ENCODE data around the gene CPLX3. TPM values are rescaled to one million over a fixed set of nuclear protein-coding genes. Genes with fewer than 3 reads are reported as not detected.

CPLX3 gene
- polyA plus RNA-seq, 3 donors: 0.12 TPM; not detected in 2

- Histone ChIP-seq H3K79me2 (ENCODE audit: insufficient read depth, low read length) (peaks cover 2% of the 10 kb centered on the region), H3K27ac (ENCODE audit: low read depth in 1 of 2, low read length in 2 of 2) (peak overlapping the region in 1 of 2 donors; percentile 44), H2AFZ (ENCODE audit: insufficient read depth, low read depth, low read length, poor library complexity, severe bottlenecking) (no peak overlapping the region), H3K9me3 (replicated peaks in 1 of 2; ENCODE audit: control insufficient read depth in 1 of 2, insufficient read depth in 1 of 2, low read length in 2 of 2) (no peaks in the 10 kb centered on the region), H3K4me2 (replicated peaks; ENCODE audit: extremely low read depth, low read length, poor library complexity, severe bottlenecking) (peak overlapping the region; percentile 97), H3K4me1 (ENCODE audit: control insufficient read depth in 1 of 2, insufficient read depth in 2 of 2, low read length in 2 of 2) (peaks cover 16 to 22% of the 10 kb centered on the region in 2 donors), H3K36me3 (replicated peaks in 1 of 2; ENCODE audit: control insufficient read depth in 1 of 2, insufficient read depth in 2 of 2, low read length in 2 of 2) (peaks cover 47 to 52% of the 10 kb centered on the region in 2 donors), H4K20me1 (ENCODE audit: insufficient read depth, low read length) (peaks cover 39% of the 10 kb centered on the region), H3K27me3 (ENCODE audit: control insufficient read depth in 2 of 2, insufficient read depth in 2 of 2, low read length in 2 of 2) (no peaks in the 10 kb centered on the region), H3K9ac (ENCODE audit: insufficient read depth, low read length, poor library complexity, severe bottlenecking) (peak overlapping the region; percentile 78), H3K4me3 (replicated peaks in 1 of 3; ENCODE audit: low read depth in 2 of 3, low read length in 3 of 3) (peak overlapping the region in 1 of 3 experiments; percentile 95)
- H3K27me3 Mint-ChIP-seq (ENCODE audit: low read depth in 3 of 3): peaks cover 0 to 3% (median 0%) of the 10 kb centered on the region in 3 donors
- no peak overlapping the region for H3K4me3 Mint-ChIP-seq
- intact Hi-C loops (cut with micrococcal nuclease): loop anchor here (10.0 kb wide), 1 partner anchor 61 kb away; the partner anchor contains the start of gene FAM219B (in 2 of the 2)
- WGBS (ENCODE audit: insufficient coverage): 30% methylated on average over 2 of the region's 12 CpGs
- peaks cover 44 to 62% of the 10 kb centered on the region in 2 donors for H3K36me3 Mint-ChIP-seq
- no peak for DNase-seq
- peak overlapping the region in 2 of 7 donors; percentile 58 to 83 for H3K27ac Mint-ChIP-seq
- H3K4me1 Mint-ChIP-seq: peaks cover 37% of the 10 kb centered on the region
- no peak for TF ChIP-seq CTCF (IDR thresholded peaks at IDR 0.05)
- H3K9me3 Mint-ChIP-seq: no peaks in the 10 kb centered on the region
These were observed 17.5 kb downstream of the CPLX3 start for GRCh38 chr15:74843891-74844299.

- Histone ChIP-seq H3K9me3 (replicated peaks in 1 of 2; ENCODE audit: control insufficient read depth in 1 of 2, insufficient read depth in 1 of 2, low read length in 2 of 2) (no peaks in the 10 kb centered on the region), H3K79me2 (ENCODE audit: insufficient read depth, low read length) (peaks cover 2% of the 10 kb centered on the region), H2AFZ (ENCODE audit: insufficient read depth, low read depth, low read length, poor library complexity, severe bottlenecking) (no peak overlapping the region), H3K4me2 (replicated peaks; ENCODE audit: extremely low read depth, low read length, poor library complexity, severe bottlenecking) (no peak overlapping the region), H3K36me3 (replicated peaks in 1 of 2; ENCODE audit: control insufficient read depth in 1 of 2, insufficient read depth in 2 of 2, low read length in 2 of 2) (peaks cover 51 to 54% of the 10 kb centered on the region in 2 donors), H3K4me1 (ENCODE audit: control insufficient read depth in 1 of 2, insufficient read depth in 2 of 2, low read length in 2 of 2) (peaks cover 16 to 22% of the 10 kb centered on the region in 2 donors), H3K27me3 (ENCODE audit: control insufficient read depth in 2 of 2, insufficient read depth in 2 of 2, low read length in 2 of 2) (no peaks in the 10 kb centered on the region), H3K4me3 (replicated peaks in 1 of 3; ENCODE audit: low read depth in 2 of 3, low read length in 3 of 3) (no peak overlapping the region), H4K20me1 (ENCODE audit: insufficient read depth, low read length) (peaks cover 44% of the 10 kb centered on the region), H3K9ac (ENCODE audit: insufficient read depth, low read length, poor library complexity, severe bottlenecking) (no peak overlapping the region), H3K27ac (ENCODE audit: low read depth in 1 of 2, low read length in 2 of 2) (no peak overlapping the region)
- no peak for DNase-seq
- H3K9me3 Mint-ChIP-seq: no peaks in the 10 kb centered on the region
- no peak overlapping the region for H3K4me3 Mint-ChIP-seq
- peak overlapping the region in 5 of 7 donors; percentile 22 to 68 (median 57) for H3K27ac Mint-ChIP-seq
- no peak for TF ChIP-seq CTCF (IDR thresholded peaks at IDR 0.05)
- 76% methylated on average over 6 of the region's 12 CpGs for WGBS (ENCODE audit: insufficient coverage)
- intact Hi-C loops (cut with micrococcal nuclease): loop anchor here (10.0 kb wide), 1 partner anchor 60 kb away; the partner anchor contains the start of gene FAM219B (in 2 of the 2)
- H3K36me3 Mint-ChIP-seq: peaks cover 43 to 63% of the 10 kb centered on the region in 2 donors
- H3K27me3 Mint-ChIP-seq (ENCODE audit: low read depth in 3 of 3): peaks cover 0 to 3% (median 0%) of the 10 kb centered on the region in 3 donors
- peaks cover 37% of the 10 kb centered on the region for H3K4me1 Mint-ChIP-seq
These were observed 18.1 kb downstream of the CPLX3 start for GRCh38 chr15:74844319-74845207.
